NCI-H446 treated with DMSO at 0.1 percent for 48 hours (cell line): ENCODE results near the gene TMEM248.
A peak's percentile ranks its signal among the peaks of the same experiment; 100 is the strongest.
"Not testable (repeated sequence)": the region's sequence is repeated elsewhere in the genome, so short reads cannot be mapped to it uniquely, and the experiment has no call there.

Experiments
- DNase-seq: peaks from one replicate; lab custom pipeline; 2025; lab: John Stamatoyannopoulos, UW

Gene TMEM248

GRCh38 chr7:66908598-66908997 is 12.4 kb upstream of the TMEM248 start:
- not testable (repeated sequence) for DNase-seq

- no peak for DNase-seq
Measured at GRCh38 chr7:66910789-66911188, 10.2 kb upstream of the TMEM248 start.

GRCh38 chr7:66911191-66911590 is 9.8 kb upstream of the TMEM248 start:
- not testable (repeated sequence) for DNase-seq

DNA sequence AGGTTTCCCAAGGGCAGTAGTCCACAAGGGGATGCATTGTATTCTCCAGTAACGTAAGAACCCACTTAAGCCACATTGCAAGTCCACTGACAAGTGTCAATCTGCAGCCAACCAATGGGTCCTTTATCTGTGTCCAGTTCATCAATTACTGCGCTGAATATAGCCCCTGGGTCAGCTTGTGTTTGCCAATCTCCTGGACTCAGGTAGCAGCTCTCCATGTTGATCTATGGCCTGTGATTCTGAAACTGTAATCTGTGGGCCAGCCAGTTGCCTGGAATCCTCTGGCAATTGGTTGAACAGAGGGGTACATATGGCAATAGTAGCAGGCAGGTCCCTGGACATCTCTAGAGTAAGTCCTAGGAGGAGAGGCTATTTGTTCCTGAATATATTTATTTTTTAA is 8.8 kb upstream of the TMEM248 start:
- DNase-seq, result no peak

GRCh38 chr7:66913118-66914037 is 7.6 kb upstream of the TMEM248 start:
- no peak for DNase-seq

GRCh38 chr7:66917904-66918303 is 3.1 kb upstream of the TMEM248 start:
- DNase-seq, result not testable (repeated sequence)

GRCh38 chr7:66919304-66919703 is 1.7 kb upstream of the TMEM248 start:
- DNase-seq, result no peak

DNA sequence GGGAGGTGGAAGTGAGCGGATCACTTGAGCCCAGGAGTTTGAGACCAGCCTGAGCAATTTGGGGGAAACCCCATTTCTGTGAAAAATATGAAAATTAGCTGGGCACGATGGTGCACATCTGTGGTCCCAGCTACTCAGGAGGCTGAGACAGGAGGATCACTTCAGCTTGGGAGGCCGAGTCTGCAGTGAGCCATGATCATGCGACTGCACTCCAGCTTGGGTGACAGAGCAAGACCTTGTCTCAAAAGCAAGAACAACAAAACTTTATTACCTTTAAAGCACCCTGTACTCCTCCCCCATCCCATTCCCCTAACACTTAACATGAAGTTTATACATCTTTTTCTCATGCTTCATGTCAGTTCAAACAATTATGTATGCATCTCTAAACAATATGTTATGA is 1.3 kb upstream of the TMEM248 start:
- DNase-seq, result no peak

DNA sequence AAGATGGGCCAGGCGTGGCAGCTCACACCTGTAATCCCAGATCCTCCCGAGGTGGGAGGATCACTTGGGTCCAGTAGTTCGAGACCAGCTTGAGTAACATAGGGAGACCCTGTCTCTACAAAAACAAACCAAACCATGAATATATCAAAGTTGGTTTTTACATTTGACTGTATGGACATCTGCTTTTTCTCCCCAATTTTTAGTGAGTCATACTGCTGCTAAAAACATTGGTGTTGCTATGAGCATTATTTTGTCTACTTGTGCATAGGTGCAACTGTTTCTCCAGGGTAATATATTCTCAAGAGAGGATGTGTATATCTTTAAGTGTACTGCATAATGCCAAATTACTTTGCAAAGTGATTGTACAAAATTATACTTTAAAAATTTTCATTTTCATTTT is 769 bp upstream of the TMEM248 start:
- no peak for DNase-seq

DNA sequence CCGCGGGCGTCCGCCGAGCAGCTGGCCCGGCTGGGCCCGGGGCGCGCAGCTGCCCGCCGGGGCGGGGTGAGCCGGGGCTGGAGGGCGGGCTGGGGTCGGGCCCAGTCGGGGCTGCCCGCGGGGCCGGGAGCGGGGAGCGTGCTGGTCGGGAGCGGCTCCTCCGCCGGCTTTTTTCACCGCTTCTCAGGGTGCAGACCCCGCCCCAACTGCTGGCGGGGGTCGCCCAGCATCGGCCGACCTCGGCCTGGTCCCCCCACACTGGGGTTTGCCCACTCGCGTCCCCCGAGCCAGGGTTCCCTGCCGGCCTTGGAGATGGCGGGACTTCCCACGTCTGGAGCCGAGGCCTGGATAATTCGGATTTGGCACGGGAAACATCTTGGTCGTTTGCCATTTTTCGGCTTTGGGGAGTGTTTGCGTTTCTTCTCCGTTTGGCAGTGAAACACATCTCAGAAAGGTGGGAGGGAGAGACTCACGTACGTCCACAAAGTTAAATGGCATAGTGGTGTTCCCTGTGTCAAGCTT is 432 bp downstream of the TMEM248 start:
- peak; percentile 32 for DNase-seq

DNA sequence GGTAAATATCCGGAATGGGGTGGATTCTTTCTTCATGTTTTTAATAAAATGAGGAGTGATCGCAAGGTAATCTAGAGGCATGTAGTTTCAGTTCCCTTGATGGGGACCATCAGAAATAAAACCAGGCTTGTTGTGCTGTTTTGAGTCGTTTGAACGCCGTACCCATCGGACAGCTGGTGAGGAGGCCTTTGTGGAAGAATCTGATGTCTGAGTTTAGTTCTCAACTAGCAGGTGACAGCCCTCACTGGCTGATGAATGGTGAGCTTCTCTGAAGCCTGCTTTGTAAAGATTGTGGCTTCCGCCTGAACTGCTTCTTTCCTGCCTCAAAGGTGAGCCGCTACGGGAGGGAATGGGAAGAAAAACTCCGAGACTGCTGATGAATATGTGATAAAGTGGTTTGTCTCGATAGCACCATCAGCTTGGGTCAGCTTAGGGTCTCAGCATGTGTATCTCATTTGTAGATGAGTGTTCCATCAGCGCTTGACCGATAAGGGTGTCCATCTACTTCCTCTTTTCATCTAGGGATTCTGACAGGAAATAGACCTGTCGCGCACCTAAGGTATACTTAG is 977 bp downstream of the TMEM248 start:
- DNase-seq, result no peak

DNA sequence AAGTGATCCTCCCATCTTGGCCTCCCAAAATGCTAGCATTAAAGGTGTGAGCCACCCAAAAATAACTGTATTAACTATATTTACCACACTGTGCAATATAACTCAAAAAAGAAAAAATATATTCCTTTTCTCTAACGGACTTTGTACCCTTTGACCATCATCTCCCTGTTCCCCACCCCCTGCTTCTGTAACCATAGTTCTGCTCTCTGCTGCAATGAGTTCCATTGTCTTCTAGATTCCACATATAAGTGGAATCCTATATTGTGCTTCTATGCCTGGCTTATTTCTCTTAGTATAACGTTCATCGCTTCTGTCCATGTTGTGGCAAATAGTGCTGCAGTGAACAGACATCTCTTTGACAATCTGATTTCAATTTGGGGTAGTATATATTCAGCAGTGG is 4.2 kb downstream of the TMEM248 start:
- no peak for DNase-seq

DNA sequence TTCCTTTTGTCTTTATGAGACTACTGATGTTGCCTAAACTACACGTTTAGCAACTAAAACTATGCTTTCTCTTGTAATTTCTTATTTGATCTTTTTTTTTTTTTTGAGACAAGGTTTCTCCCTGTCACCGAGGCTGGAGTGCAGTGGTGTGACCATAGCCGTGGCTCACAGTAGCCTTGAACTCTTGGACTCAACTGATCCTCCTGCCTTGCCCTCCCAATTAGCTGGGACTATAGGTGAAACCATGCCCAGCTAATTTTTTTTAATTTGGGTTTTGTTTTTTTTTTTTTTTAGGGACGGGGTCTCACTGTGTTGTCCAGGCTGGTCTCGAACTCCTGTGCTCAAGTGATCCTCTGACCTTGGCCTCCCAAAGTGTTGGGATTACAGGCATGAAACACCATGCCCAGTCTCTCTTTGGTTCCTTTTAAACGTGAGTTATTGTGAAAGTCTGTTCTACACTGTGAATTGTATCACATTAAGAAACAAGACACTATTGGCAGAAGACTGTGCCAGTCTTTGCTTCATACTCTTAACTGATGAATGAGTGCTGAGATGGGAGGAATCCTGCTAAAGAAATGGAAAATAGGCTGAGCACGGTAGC is 6.4 kb downstream of the TMEM248 start:
- DNase-seq, result no peak

DNA sequence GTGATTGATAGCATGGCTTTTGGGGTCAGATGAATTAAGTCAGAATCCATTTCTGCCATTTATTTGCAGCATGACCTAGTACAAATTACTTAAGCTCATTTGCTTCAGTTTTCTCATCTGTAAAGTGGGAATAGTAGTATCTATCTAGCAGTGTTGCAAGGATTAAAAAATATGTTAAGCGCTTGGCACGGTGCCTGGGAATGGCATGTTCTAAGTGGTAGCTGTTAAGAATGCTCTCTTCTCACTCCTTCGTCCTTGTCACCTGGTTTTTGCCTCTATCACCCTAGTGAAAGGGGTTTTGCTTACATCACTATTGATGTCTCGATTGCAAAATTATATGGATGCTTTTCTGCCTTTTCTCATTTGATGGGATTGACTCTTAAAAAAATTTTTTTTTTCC is 7.4 kb downstream of the TMEM248 start:
- no peak for DNase-seq

DNA sequence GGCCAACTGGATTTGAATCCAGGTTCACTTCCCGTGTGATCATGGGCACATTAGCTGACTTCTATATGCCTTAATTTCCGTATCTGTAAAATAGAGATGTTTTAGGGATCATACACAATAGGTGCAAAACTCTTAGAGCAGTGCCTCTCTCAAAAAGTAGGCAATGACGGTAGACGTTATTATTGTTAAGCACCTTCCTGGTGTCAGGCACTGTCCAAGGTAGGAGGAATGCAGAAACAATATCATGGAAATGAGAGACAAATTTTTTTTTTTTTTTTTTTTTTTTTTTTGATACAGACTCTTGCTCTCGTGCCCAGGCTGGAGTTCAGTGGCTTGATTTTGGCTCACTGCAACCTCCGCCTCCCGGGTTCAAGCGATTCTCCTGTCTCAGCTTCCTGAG is 8.1 kb downstream of the TMEM248 start:
- no peak for DNase-seq

- no peak for DNase-seq
Measured at GRCh38 chr7:66929935-66930334, 8.9 kb downstream of the TMEM248 start.

GRCh38 chr7:66930341-66930740 is 9.3 kb downstream of the TMEM248 start:
- DNase-seq, result no peak

DNA sequence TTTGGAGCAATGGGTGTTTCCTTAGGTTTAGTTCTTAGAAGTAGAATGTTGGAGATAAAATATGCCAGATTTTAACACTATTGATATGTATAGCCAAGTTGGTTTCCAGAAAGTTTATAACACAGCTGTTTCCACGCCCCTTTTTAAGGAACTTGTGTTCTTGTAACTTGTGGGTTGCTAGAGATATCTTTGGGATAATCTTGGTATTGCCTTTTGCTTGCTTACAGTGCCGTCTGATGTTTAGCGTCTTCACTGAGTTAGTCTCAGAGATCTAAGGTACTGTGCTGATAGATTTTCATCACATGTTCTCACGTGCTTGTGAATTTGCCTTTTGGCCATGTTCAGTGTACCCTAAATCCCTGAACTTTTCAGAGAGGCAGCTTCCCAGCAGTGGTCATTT is 12.4 kb downstream of the TMEM248 start:
- DNase-seq, result no peak

DNA sequence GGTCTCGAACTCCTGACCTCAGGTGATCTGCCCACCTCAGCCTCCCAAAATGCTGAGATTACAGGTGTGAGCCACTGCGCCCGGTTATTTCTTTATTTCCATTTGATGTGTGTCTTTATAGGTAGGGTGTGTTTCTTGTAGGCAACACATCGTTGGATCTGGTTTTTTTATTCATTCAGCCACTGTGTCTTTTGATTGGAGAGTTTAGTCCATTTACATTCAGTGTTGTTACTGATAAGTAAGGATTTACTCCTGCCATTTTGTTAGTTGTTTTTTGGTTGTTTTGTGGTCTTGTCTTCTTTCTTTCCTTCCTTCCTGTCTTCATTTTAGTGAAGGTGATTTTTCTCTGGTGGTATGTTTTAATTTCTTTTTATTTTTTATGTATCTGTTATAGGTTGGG is 16.9 kb downstream of the TMEM248 start:
- DNase-seq, result no peak

DNA sequence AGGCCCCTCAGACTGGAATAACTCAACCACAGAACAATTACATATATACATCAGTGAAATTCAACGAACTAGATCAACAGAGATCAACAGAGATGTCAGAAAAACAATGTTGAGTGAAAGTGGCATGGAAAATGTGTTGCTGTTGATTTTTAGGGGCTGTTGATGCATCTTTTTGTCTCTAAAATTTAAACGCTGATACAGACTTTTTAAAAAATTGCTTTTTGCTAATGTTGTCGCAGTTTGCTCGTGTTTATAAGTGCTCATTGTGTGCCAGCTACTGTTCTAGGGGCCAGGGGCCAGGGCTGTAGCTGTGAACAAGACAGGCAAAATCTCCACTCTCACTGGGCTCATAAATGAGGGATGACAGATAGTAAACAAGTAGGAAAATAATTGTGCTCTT is 18.3 kb downstream of the TMEM248 start:
- DNase-seq, result no peak

GRCh38 chr7:66946545-66946944 is 25.5 kb downstream of the TMEM248 start:
- DNase-seq, result no peak

DNA sequence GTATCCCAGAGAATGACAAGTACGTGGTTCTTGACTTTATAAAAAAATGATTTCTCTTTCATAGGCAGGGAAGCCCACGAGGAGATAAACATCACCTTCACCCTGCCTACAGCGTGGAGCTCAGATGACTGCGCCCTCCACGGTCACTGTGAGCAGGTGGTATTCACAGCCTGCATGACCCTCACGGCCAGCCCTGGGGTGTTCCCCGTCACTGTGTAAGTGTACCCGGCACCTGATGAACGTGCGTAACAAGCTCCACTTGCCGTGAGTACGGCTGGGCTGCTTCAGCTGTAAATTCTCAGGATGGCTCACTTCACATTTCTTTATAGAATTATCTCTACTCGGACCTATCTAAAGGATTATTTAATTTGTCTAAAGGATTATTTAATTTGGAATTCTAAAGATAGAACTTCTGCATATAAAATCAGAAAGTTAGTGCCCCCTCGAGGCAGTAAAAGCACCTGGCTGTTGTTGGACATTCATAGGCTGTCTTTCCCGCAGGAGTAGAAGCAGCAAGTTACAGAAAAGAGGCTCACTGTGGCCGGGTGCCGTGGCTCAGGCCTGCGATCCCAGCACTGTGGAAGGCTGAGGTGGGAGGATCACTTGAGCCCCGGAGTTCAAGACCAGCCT is 27.6 kb downstream of the TMEM248 start:
- DNase-seq, result no peak

- no peak for DNase-seq
Measured at GRCh38 chr7:66950311-66950710, 29.3 kb downstream of the TMEM248 start.
